K562 (cell line): ENCODE results near the gene OIT3.

ENCODE experiments used
- GATA2 ChIP-seq: sonication (generic); formaldehyde crosslinking; IDR thresholded peaks from 2 replicates; pipeline ENCODE4 v1.4.0; 2020; ENCODE audit warnings: mild to moderate bottlenecking, missing genetic modification reagents
- GATAD2B ChIP-seq: fragments of 450-650 bp; IDR thresholded peaks from 2 replicates; pipeline ENCODE4 v1.6.1; 2017; ENCODE audit warnings: mild to moderate bottlenecking, borderline replicate concordance
- ILK ChIP-seq: fragments of 450-650 bp; IDR thresholded peaks from 2 replicates; pipeline ENCODE4 v1.6.1; 2016; ENCODE audit warnings: missing genetic modification characterization, low read depth, mild to moderate bottlenecking, missing compliant biosample characterization, moderate library complexity, borderline replicate concordance
- POLR2A ChIP-seq: fragments of 450-650 bp; conservative IDR thresholded peaks from 2 replicates; pipeline ENCODE4 v1.6.1; 2016
- SIX5 ChIP-seq, 2 experiments: IDR thresholded peaks; 2 replicates each; pipeline ENCODE4 v1.6.1; 2011; ENCODE audit warnings: low read length in 2 of 2, borderline replicate concordance in 1 of 2, low read depth in 1 of 2, mild to moderate bottlenecking in 1 of 2, moderate library complexity in 1 of 2; ENCODE audit not compliant: insufficient read depth in 1 of 2
- TCF7 ChIP-seq: sonication (generic); IDR thresholded peaks from 2 replicates; pipeline ENCODE4 v1.6.1; 2016; ENCODE audit warnings: antibody characterized with exemption, borderline replicate concordance
- ZBTB17 ChIP-seq: fragments of 450-650 bp; formaldehyde crosslinking; IDR thresholded peaks from 2 replicates; pipeline ENCODE4 v1.4.0; 2020; ENCODE audit warnings: mild to moderate bottlenecking
- ZNF24 ChIP-seq: fragments of 450-650 bp; IDR thresholded peaks from 2 replicates; pipeline ENCODE4 v1.6.1; 2016
- TF ChIP-seq, protein P1 (sequence below): fragments of 450-650 bp; IDR thresholded peaks from 2 replicates; pipeline ENCODE4 v1.6.1; 2014; ENCODE audit warnings: low read depth, mild to moderate bottlenecking, moderate library complexity, borderline replicate concordance
- TF ChIP-seq, protein P2 (sequence below), 3 experiments: IDR thresholded peaks in 2 of 3; conservative IDR thresholded peaks in 1 of 3; 2 replicates each; pipeline ENCODE4 v1.5.1; 2011 to 2012; ENCODE audit warnings: low read length in 3 of 3, mild to moderate bottlenecking in 3 of 3, control low read depth in 2 of 3, improper control_type of control experiment in 1 of 3, inconsistent platforms in 1 of 3, low read depth in 1 of 3, mixed read lengths in 1 of 3, moderate library complexity in 1 of 3; ENCODE audit not compliant: insufficient read depth in 2 of 3
- TF ChIP-seq, protein P3 (sequence below): fragments of 250-450 bp; sonication (Bioruptor Pico); IDR thresholded peaks from 2 replicates; pipeline ENCODE4 v1.8.0; 2022; ENCODE audit warnings: inconsistent platforms

DNA sequence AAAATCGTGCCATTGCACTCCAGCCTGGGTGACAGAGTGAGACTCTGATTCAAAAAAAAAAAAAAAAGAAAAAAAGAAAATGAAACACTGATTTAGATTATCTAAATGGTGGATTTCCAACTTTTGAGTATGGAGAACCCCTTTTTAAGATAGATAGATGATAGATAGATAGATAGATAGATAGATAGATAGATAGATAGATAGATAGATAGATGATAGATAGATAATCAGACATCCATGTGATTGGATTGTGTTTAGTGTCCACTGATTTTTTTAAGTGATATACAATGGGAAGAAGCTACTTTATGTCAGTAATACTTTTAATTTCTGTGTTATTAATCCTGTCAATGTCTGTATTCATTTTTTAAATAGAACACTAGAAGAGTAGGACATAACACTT, 6.0 kb downstream of the OIT3 start:
- TF ChIP-seq POLR2A (no peak), ILK (tag) (no peak), TCF7 (no peak), SIX5 (IDR thresholded peaks at IDR 0.05; ENCODE audit: borderline replicate concordance in 1 of 2, insufficient read depth in 1 of 2, low read depth in 1 of 2, low read length in 2 of 2) (no peak), ZBTB17 (CRISPR knock-in tag) (no peak), GATA2 (no peak), GATAD2B (peak; percentile 84; the same call in 1 of the 2 replicates), ZNF24 (no peak)
- TF ChIP-seq, protein P1, sequence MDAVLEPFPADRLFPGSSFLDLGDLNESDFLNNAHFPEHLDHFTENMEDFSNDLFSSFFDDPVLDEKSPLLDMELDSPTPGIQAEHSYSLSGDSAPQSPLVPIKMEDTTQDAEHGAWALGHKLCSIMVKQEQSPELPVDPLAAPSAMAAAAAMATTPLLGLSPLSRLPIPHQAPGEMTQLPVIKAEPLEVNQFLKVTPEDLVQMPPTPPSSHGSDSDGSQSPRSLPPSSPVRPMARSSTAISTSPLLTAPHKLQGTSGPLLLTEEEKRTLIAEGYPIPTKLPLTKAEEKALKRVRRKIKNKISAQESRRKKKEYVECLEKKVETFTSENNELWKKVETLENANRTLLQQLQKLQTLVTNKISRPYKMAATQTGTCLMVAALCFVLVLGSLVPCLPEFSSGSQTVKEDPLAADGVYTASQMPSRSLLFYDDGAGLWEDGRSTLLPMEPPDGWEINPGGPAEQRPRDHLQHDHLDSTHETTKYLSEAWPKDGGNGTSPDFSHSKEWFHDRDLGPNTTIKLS: no peak
- TF ChIP-seq, protein P2, sequence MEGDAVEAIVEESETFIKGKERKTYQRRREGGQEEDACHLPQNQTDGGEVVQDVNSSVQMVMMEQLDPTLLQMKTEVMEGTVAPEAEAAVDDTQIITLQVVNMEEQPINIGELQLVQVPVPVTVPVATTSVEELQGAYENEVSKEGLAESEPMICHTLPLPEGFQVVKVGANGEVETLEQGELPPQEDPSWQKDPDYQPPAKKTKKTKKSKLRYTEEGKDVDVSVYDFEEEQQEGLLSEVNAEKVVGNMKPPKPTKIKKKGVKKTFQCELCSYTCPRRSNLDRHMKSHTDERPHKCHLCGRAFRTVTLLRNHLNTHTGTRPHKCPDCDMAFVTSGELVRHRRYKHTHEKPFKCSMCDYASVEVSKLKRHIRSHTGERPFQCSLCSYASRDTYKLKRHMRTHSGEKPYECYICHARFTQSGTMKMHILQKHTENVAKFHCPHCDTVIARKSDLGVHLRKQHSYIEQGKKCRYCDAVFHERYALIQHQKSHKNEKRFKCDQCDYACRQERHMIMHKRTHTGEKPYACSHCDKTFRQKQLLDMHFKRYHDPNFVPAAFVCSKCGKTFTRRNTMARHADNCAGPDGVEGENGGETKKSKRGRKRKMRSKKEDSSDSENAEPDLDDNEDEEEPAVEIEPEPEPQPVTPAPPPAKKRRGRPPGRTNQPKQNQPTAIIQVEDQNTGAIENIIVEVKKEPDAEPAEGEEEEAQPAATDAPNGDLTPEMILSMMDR (IDR thresholded peaks at IDR 0.05 in 2 of 3, conservative IDR thresholded peaks at IDR 0.05 in 1 of 3; ENCODE audit: insufficient read depth in 2 of 3, low read depth in 1 of 3, low read length in 3 of 3): no peak
- TF ChIP-seq, protein P3, sequence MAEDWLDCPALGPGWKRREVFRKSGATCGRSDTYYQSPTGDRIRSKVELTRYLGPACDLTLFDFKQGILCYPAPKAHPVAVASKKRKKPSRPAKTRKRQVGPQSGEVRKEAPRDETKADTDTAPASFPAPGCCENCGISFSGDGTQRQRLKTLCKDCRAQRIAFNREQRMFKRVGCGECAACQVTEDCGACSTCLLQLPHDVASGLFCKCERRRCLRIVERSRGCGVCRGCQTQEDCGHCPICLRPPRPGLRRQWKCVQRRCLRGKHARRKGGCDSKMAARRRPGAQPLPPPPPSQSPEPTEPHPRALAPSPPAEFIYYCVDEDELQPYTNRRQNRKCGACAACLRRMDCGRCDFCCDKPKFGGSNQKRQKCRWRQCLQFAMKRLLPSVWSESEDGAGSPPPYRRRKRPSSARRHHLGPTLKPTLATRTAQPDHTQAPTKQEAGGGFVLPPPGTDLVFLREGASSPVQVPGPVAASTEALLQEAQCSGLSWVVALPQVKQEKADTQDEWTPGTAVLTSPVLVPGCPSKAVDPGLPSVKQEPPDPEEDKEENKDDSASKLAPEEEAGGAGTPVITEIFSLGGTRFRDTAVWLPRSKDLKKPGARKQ (CRISPR knock-in tag): no peak
